Lower lobe of right lung (tissue), 2 donors: ENCODE data around the gene SLC46A3. TPM values are rescaled to one million over a fixed set of nuclear protein-coding genes. Genes with fewer than 3 reads are reported as not detected.

ENCODE experiments used
- ATAC-seq, 2 donors: fragments of 200-7000 bp; cut with Tn5 transposase; one replicate each; pipeline ENCODE4 v1.9.1; 2020 to 2022; ENCODE audit warnings: mild to moderate bottlenecking in 2 of 2, moderate library complexity in 2 of 2
- DNase-seq: peaks from one replicate; pipeline ENCODE4 v3.0.0-alpha.2; 2020
- H3K27ac ChIP-seq: fragments of 200-600 bp; one replicate; pipeline ENCODE4 v1.8.0; 2022
- H3K27me3 ChIP-seq: fragments of 200-600 bp; one replicate; pipeline ENCODE4 v1.8.0; 2022; ENCODE audit warnings: low read depth
- H3K36me3 ChIP-seq: fragments of 200-600 bp; one replicate; pipeline ENCODE4 v1.8.0; 2022; ENCODE audit warnings: mild to moderate bottlenecking
- H3K4me1 ChIP-seq: fragments of 200-600 bp; one replicate; pipeline ENCODE4 v1.8.0; 2022
- H3K4me3 ChIP-seq: fragments of 200-600 bp; one replicate; pipeline ENCODE4 v1.8.0; 2022; ENCODE audit warnings: mild to moderate bottlenecking
- H3K9me3 ChIP-seq: fragments of 200-600 bp; one replicate; pipeline ENCODE4 v1.8.0; 2022
- intact Hi-C: fragments of 100-400 bp; cut with DNase I; formaldehyde crosslinking; loops from one replicate; pipeline ENCODE4 v1.11.0; 2022
- total RNA-seq: library from RNA; stranded (reverse); fragmentation: NEBNext Ultra II Directional; extraction: Animal tissue kit (Norgen Biotek cat#: 25700); gene quantifications from one replicate; pipeline ENCODE4 v1.2.1, GENCODE V29; 2021
- TF ChIP-seq, protein P1 (sequence below): fragments of 200-600 bp; IDR thresholded peaks from one replicate; pipeline ENCODE4 v1.8.0; 2022; ENCODE audit warnings: antibody characterized with exemption, mild to moderate bottlenecking
- donor health status: DM: no; HTN: yes; CAD: no; lungs with severe emphysema.

Gene SLC46A3
- total RNA-seq, 1 donor from 2014 or later: 22.7 TPM

DNA sequence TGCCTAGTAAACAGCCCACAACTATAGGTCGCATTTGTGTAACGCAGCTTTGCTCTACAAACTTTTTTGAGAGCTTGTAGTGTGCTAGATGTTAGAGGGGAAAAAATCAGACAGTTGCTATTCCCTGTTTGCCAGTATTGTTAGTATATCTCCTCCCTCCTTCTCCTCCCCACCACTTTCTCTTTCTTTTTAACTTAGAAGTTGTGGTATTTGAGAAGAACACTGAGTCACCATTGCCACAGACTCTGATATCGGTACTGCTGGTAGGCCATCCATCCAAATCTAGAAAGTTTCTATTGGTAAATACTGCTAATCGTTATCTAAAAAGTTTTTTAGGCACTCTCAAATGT is 59.2 kb downstream of the SLC46A3 start:
- DNase-seq (no peak), ATAC-seq (peak; percentile 16 to 57)
- H3K4me3 ChIP-seq: peak overlapping the region; percentile 87
- TF ChIP-seq, protein P1, sequence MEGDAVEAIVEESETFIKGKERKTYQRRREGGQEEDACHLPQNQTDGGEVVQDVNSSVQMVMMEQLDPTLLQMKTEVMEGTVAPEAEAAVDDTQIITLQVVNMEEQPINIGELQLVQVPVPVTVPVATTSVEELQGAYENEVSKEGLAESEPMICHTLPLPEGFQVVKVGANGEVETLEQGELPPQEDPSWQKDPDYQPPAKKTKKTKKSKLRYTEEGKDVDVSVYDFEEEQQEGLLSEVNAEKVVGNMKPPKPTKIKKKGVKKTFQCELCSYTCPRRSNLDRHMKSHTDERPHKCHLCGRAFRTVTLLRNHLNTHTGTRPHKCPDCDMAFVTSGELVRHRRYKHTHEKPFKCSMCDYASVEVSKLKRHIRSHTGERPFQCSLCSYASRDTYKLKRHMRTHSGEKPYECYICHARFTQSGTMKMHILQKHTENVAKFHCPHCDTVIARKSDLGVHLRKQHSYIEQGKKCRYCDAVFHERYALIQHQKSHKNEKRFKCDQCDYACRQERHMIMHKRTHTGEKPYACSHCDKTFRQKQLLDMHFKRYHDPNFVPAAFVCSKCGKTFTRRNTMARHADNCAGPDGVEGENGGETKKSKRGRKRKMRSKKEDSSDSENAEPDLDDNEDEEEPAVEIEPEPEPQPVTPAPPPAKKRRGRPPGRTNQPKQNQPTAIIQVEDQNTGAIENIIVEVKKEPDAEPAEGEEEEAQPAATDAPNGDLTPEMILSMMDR: no peak
- peak overlapping the region; percentile 93 for H3K27ac ChIP-seq
- peaks cover 53% of the 10 kb centered on the region for H3K4me1 ChIP-seq
- intact Hi-C loops: no loop called here
- H3K27me3 ChIP-seq: no peaks in the 10 kb centered on the region
- peaks cover 33% of the 10 kb centered on the region for H3K36me3 ChIP-seq
- H3K9me3 ChIP-seq: no peaks in the 10 kb centered on the region

DNA sequence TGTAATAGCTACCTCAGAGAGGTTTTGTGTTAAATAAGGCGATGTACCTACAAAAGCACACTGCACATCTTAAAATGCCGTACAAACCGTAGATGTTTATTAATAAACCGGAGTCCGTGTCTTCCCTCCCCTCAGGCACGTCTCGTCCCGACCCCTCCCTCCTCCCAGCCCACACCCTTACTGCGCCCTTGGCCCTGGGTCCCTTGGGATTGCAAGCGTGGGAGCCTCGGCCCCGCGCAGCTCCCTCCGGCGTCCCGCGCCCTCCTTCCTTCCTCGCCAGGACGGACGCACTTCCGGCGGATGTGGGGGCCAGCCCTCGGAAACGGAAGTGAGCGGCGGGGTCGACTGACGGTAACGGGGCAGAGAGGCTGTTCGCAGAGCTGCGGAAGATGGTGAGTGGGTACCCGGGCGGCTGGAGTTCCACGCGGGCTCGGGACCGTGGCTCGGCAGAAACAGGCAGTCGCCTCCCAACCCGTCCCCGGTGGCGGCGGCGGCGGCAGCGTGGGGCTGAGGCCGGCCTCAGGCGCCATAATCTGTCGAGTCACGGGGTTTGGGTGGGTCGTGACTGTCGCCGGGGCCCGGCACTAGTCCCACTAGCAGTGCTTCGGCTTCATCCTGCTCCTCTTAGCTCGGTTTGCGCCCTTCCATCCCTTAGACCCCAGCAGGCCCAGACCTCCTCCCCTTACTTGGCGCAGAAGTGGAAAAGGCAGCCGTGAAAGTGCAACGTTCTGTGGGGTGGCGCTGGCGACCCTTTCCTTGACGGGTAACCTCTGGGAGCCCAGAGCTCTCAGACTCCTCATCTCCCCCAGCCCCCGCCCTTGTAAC is 59.8 kb downstream of the SLC46A3 start, which contains the start of gene POMP:
Gene POMP (plus strand): TSS at position 335 of the 825 bp plus-strand sequence. CDS start 55 bp downstream, at position 390.
- Histone ChIP-seq H3K9me3 (no peaks in the 10 kb centered on the region), H3K36me3 (peaks cover 27% of the 10 kb centered on the region), H3K4me1 (peaks cover 53% of the 10 kb centered on the region), H3K4me3 (peak within 1 kb of the TSS; percentile 87), H3K27ac (peak within 1 kb of the TSS; percentile 93), H3K27me3 (no peaks in the 10 kb centered on the region)
- peak; percentile 99 for ATAC-seq
- intact Hi-C loops: no loop called here
- DNase-seq: peak; percentile 95
- TF ChIP-seq, protein P1: no peak

DNA sequence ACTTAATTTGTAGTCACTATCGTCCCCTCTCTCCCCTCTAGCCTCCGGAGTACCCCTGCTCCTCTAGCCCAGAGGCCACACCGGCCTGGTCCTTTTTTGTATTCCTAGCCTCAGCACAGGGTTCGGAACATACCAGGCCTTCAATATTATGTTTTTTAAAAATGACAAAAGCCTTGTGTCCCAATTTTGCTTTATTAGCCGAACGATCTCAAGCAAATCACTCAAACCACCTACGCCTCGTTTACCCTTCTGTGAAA is 60.3 kb downstream of the SLC46A3 start:
- DNase-seq (no peak), ATAC-seq (peak in 1 of 2 donors; percentile 27)
- no peaks in the 10 kb centered on the region for H3K27me3 ChIP-seq
- peaks cover 53% of the 10 kb centered on the region for H3K4me1 ChIP-seq
- peaks cover 22% of the 10 kb centered on the region for H3K36me3 ChIP-seq
- intact Hi-C loops: no loop called here
- H3K27ac ChIP-seq: peak overlapping the region; percentile 93
- no peaks in the 10 kb centered on the region for H3K9me3 ChIP-seq
- H3K4me3 ChIP-seq: peak overlapping the region; percentile 87
- TF ChIP-seq, protein P1: no peak

DNA sequence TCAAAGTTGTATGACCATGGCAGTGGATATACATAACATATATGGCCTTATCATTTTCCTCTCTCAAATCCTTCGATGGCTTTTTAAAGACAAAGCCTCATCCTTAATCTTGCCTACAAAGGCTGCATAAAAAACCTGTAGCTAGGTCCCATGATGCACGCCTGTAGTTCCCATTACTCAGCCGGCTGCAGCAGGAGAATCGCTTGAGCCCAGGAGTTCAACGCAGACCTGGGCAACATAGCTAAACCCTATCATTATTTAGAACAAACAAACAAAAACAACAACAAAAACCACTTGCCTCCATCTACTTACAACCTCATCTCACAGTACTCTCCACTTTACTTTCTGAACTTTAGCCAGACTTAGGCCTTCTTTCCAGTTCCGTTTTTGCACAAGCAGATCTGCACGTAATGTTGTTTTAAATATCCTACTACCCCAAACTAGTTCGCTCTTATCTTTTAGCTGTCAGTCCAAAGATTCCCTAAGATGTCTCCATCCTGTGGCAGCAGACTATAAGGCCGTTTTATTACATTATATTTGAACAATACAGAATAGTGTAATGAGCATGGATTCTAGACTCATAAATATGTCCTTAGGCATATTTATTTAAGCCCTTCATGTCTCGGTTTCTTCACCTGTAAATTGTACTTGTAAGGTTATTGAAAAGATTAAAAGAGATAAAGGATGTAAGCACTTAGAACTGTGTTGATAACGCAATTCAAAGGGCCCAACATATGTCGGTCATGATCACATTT is 60.8 kb downstream of the SLC46A3 start:
- ATAC-seq: peak in 1 of 2 donors; percentile 1
- intact Hi-C loops: no loop called here
- TF ChIP-seq, protein P1: no peak

DNA sequence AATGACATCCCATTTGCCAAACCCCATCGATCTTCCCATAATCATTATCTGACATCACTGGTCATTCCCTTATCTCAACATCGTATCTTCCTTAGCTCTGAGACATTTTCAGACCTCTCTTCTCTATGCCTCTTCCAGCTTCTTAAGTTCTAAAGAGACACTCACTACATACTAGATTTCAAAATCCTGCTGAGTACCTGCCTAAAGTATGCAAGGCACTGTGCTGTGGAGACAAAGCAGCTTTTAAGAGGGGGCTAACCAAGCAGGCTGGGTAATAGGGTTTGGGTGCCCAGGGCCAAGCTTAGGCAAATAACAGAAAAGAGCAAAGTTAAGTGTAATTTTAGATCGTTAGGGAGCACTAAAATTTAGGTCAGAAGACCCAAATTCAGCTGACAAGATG is 63.2 kb downstream of the SLC46A3 start:
- no peaks in the 10 kb centered on the region for H3K36me3 ChIP-seq
- no peak overlapping the region for H3K4me3 ChIP-seq
- intact Hi-C loops: no loop called here
- ATAC-seq: no peak
- TF ChIP-seq, protein P1: no peak
- H3K4me1 ChIP-seq: peaks cover 33% of the 10 kb centered on the region
- no peaks in the 10 kb centered on the region for H3K27me3 ChIP-seq
- no peaks in the 10 kb centered on the region for H3K9me3 ChIP-seq
- DNase-seq: no peak
- no peak overlapping the region for H3K27ac ChIP-seq

More for the DNA sequence above, 60.8 kb downstream of the SLC46A3 start:
- Histone ChIP-seq H3K9me3 (no peaks in the 10 kb centered on the region), H3K4me1 (peaks cover 53% of the 10 kb centered on the region), H3K27ac (peak overlapping the region; percentile 93), H3K4me3 (peak overlapping the region; percentile 87), H3K27me3 (no peaks in the 10 kb centered on the region), H3K36me3 (peaks cover 17% of the 10 kb centered on the region)
- DNase-seq: no peak
